LNCAP (cell line): Measurements from ENCODE around the gene ENTPD6.

ENCODE experiments used
- TF ChIP-seq, protein P1 (sequence below): fragments of 450-650 bp; IDR thresholded peaks from 2 replicates; pipeline ENCODE4 v1.5.1; 2017; ENCODE audit warnings: mild to moderate bottlenecking

ENTPD6 gene

DNA sequence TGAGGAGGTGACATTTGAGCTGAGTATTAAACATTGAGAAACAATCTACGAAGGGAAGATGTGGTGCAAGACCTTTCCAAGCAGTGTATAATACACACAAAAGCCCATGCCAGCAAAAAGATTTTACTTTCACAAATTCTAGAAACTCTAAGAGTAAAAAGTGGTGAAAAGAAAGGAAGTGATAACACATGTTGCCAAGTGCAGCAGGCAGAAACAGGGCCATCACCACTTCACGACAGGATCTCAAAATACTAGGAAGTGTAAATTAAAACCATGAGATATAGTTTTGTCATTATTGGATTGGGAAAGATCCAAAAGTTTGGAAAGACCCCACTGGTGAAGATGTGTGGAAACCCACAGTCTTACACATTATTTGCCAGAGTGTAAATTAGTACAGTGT is 1.7 kb upstream of the ENTPD6 start:
- TF ChIP-seq, protein P1, sequence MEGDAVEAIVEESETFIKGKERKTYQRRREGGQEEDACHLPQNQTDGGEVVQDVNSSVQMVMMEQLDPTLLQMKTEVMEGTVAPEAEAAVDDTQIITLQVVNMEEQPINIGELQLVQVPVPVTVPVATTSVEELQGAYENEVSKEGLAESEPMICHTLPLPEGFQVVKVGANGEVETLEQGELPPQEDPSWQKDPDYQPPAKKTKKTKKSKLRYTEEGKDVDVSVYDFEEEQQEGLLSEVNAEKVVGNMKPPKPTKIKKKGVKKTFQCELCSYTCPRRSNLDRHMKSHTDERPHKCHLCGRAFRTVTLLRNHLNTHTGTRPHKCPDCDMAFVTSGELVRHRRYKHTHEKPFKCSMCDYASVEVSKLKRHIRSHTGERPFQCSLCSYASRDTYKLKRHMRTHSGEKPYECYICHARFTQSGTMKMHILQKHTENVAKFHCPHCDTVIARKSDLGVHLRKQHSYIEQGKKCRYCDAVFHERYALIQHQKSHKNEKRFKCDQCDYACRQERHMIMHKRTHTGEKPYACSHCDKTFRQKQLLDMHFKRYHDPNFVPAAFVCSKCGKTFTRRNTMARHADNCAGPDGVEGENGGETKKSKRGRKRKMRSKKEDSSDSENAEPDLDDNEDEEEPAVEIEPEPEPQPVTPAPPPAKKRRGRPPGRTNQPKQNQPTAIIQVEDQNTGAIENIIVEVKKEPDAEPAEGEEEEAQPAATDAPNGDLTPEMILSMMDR: no peak

- TF ChIP-seq, protein P1: no peak
Measured at GRCh38 chr20:25194333-25194972, 1.1 kb upstream of the ENTPD6 start.

- TF ChIP-seq, protein P1: no peak
Measured at GRCh38 chr20:25195962-25196785, 662 bp downstream of the ENTPD6 start.

DNA sequence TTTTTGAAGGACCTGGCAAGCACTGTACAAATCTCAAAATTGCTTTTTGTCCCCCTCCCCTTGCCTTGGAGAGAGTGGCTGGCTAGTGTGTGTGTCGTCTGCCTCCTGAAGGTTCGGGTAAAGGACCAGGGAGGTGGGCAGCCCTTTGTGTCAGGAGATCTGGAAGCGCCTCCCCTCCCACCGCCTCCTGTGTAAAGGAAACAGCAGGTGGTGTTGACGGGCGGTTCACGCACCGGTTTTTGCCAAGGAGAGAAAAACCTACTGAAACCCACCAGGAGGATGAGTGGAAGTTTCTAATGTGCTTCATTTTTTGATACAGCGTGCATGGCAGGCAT is 1.2 kb downstream of the ENTPD6 start:
- TF ChIP-seq, protein P1: no peak

DNA sequence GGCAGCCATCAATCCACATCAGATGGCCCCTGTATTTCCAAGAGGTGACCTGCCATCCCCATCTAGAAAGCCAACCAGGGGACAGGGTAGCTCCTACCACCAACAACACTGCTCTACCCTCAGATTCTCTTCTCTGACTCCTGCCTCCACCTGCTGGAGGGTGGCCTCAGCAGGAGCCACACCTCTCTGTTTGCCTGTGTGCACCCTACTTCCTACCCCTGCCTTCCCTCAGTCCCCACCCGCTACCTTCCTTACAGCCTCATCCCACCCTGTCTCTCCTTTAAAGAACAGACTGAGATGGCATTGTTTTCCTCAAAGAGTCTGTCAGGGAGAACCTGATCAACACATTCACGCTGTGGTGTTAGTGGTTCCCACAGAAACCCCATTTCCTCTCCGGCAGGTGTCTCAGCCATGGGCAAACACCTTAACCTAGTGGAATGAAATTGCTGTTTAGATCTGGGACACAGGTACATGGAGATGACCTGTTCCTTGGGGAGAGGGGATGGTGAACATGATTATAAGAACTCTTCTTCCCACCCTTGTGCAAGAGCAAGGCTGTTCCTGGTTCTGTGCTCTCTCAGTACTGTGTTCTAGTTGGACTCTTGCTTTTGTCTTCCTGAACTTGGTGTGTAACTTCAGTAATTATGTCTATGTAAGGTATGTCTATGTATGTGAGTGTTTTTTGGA is 1.8 kb downstream of the ENTPD6 start:
- TF ChIP-seq, protein P1: no peak

GRCh38 chr20:25197870-25198190 is 2.3 kb downstream of the ENTPD6 start:
- TF ChIP-seq, protein P1: no peak

DNA sequence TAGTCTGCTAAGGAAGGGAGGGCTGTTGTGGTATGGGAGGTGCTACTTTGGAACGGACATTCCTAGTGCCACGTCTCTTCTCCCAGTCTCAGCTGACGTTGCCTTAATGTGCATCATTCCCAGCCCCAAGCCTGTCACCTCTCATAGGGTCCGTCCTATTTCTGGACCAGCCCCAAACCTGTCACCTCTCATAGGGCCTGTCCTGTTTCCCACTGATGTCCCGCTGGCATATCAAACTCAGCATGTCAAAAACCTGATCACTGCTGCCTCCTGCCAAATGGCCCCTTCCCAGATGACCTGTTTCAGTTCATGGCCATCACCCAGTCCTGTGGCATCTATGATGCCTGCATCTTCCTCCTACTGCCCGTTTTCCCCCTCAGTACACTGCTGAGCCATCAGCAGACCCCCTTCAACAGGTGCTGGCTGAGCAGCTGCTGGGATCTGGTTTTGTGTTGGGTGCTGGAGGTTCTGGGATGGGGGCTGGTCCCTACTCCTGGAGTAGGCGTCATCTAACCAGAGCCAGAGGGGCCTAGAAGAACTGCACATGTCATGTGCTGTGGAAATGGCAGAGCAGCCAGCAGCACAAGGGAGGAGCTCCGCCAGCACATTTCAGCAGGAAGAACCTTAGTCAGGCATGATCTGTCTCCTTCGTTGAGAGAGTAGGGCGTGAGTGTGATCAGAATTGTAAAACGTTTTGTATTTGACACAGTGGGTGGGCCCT is 3.3 kb downstream of the ENTPD6 start:
- TF ChIP-seq, protein P1: no peak
